Endothelial cell of umbilical vein (primary cell): ENCODE measurements around the gene COL23A1. TPM values are rescaled to one million over a fixed set of nuclear protein-coding genes. Genes with fewer than 3 reads are reported as not detected.

Experiments used
- BruUV-seq: library from RNA; stranded (reverse); fragments of 400-500 nt; replicated peaks from 2 replicates; lab custom pipeline; 2021; lab: Mats Ljungman, UMichigan
- CTCF ChIA-PET: fragments of 300-600, 350-600 bp; sonication (Branson Sonifier 250); formaldehyde crosslinking; loops from one replicate; lab custom pipeline; 2021; ENCODE audit warnings: antibody characterized with exemption, inconsistent platforms; lab: Charles Lee
- POLR2A ChIA-PET: fragments of 300-600, 350-600 bp; sonication (Branson Sonifier 250); formaldehyde crosslinking; loops from one replicate; lab custom pipeline; 2021; ENCODE audit warnings: antibody characterized with exemption, inconsistent platforms; lab: Charles Lee
- DNase-seq: peaks from one replicate; pipeline ENCODE4 v3.0.0-alpha.2; 2011; ENCODE audit warnings: low read depth, low spot score
- FAIRE-seq: peaks from 2 replicates; lab custom pipeline; 2011; peaks lifted over from hg19 to GRCh38; lab: Jason Lieb, UNC
- H2AFZ ChIP-seq: 2 replicates; pipeline ENCODE4 v1.6.0; 2012; ENCODE audit warnings: low read depth, low read length, control low read depth, inconsistent platforms
- H3K27ac ChIP-seq: 2 replicates; pipeline ENCODE4 v1.5.1; 2011; ENCODE audit warnings: low read depth, mild to moderate bottlenecking, control low read depth, low read length, moderate library complexity; ENCODE audit not compliant: insufficient read depth
- H3K27me3 ChIP-seq, 2 experiments: 2 replicates each; pipeline versions ENCODE4 v1.6.0 to v1.6.1; 2011; ENCODE audit warnings: low read length in 2 of 2, mixed read lengths in 1 of 2; ENCODE audit not compliant: control insufficient read depth in 2 of 2, insufficient read depth in 2 of 2
- H3K36me3 ChIP-seq, 2 experiments: 2 replicates in 1 of 2; 3 replicates in 1 of 2; pipeline ENCODE4 v1.5.1; 2011; ENCODE audit warnings: low read length in 2 of 2, mild to moderate bottlenecking in 1 of 2, moderate library complexity in 1 of 2; ENCODE audit not compliant: control insufficient read depth in 2 of 2, insufficient read depth in 2 of 2; ENCODE audit errors: extremely low read depth in 1 of 2
- H3K4me1 ChIP-seq: 3 replicates; pipeline ENCODE4 v1.5.1; 2011; ENCODE audit warnings: mild to moderate bottlenecking, low read length; ENCODE audit not compliant: control insufficient read depth, insufficient read depth; ENCODE audit errors: extremely low read depth
- H3K4me2 ChIP-seq: 2 replicates; pipeline ENCODE4 v1.6.1; 2011; ENCODE audit warnings: low read length, control low read depth, mixed read lengths; ENCODE audit not compliant: insufficient read depth
- H3K4me3 ChIP-seq, 3 experiments: fragments of 200-600 bp in 1 of 3; sonication (generic), shearing (Covaris generic) in 1 of 3; replicated peaks in 1 of 3; 2 replicates each; pipeline ENCODE4 v1.5.1; 2011 to 2016; ENCODE audit warnings: control low read depth in 3 of 3, low read length in 3 of 3, mild to moderate bottlenecking in 2 of 3, inconsistent platforms in 1 of 3, low read depth in 1 of 3, moderate library complexity in 1 of 3; ENCODE audit not compliant: insufficient read depth in 1 of 3
- H3K79me2 ChIP-seq: 2 replicates; pipeline ENCODE4 v1.6.0; 2012; ENCODE audit warnings: low read length, inconsistent platforms; ENCODE audit not compliant: control insufficient read depth, insufficient read depth
- H3K9ac ChIP-seq: replicated peaks from 2 replicates; pipeline ENCODE3; 2011; ENCODE audit warnings: low read length, control low read depth; ENCODE audit not compliant: insufficient read depth; ENCODE audit errors: extremely low read depth
- H3K9me1 ChIP-seq: replicated peaks from 3 replicates; pipeline ENCODE4 v1.6.0; 2011; ENCODE audit warnings: mild to moderate bottlenecking, low read length; ENCODE audit not compliant: control insufficient read depth, insufficient read depth; ENCODE audit errors: extremely low read depth
- H3K9me3 ChIP-seq: replicated peaks from 2 replicates; pipeline ENCODE4 v1.5.1; 2012; ENCODE audit warnings: low read length, inconsistent platforms; ENCODE audit not compliant: control insufficient read depth, insufficient read depth
- H4K20me1 ChIP-seq: replicated peaks from 2 replicates; pipeline ENCODE3; 2011; ENCODE audit warnings: mild to moderate bottlenecking, low read length; ENCODE audit not compliant: control insufficient read depth, insufficient read depth; ENCODE audit errors: extremely low read depth
- EZH2 ChIP-seq: IDR thresholded peaks from 2 replicates; pipeline ENCODE4 v1.6.1; 2012; ENCODE audit warnings: borderline replicate concordance, low read depth, mild to moderate bottlenecking, moderate library complexity, low read length, inconsistent platforms; ENCODE audit not compliant: severe bottlenecking
- FOS ChIP-seq: IDR thresholded peaks from 2 replicates; pipeline ENCODE4 v1.6.1; 2011; ENCODE audit warnings: mild to moderate bottlenecking, low read length, moderate library complexity, borderline replicate concordance; ENCODE audit not compliant: insufficient read depth
- GATA2 ChIP-seq: IDR thresholded peaks from 2 replicates; pipeline ENCODE4 v1.7.0; 2011; ENCODE audit warnings: low read depth, mild to moderate bottlenecking, moderate library complexity, mixed read lengths, low read length; ENCODE audit not compliant: insufficient read length, insufficient read depth
- JUN ChIP-seq: IDR thresholded peaks from 2 replicates; pipeline ENCODE4 v1.6.1; 2011; ENCODE audit warnings: borderline replicate concordance, low read depth; ENCODE audit not compliant: insufficient read length, insufficient read depth
- MAX ChIP-seq: IDR thresholded peaks from 2 replicates; pipeline ENCODE4 v1.6.1; 2011; ENCODE audit not compliant: insufficient read depth, insufficient read length
- MYC ChIP-seq: IDR thresholded peaks from one replicate; pipeline ENCODE4 v1.6.1; 2011; ENCODE audit warnings: mild to moderate bottlenecking, low read depth, low read length
- POLR2A ChIP-seq: IDR thresholded peaks from 2 replicates; pipeline ENCODE4 v1.6.1; 2012; ENCODE audit warnings: low read depth, mild to moderate bottlenecking, control low read depth, low read length
- POLR2AphosphoS5 ChIP-seq: IDR thresholded peaks from 2 replicates; pipeline ENCODE4 v1.6.1; 2012; ENCODE audit warnings: low read depth, mild to moderate bottlenecking, control low read depth, low read length, moderate library complexity; ENCODE audit not compliant: insufficient read depth
- dilution Hi-C: fragments of 300-500 bp; cut with MboI; formaldehyde crosslinking; loops from one replicate; pipeline ENCODE4 v1.15.0; 2019; ENCODE audit warnings: low sequenced_read_pairs; ENCODE audit not compliant: extremely low pct_ligation_motif_present
- intact Hi-C: fragments of 100-400 bp; cut with micrococcal nuclease; formaldehyde crosslinking; loops from one replicate; pipeline ENCODE4 v1.10.0; 2022
- polyA plus RNA-seq, 4 experiments: library from polyadenylated mRNA; depleted of rRNA in 3 of 4; stranded (reverse) in 3 of 4; unstranded in 1 of 4; fragments of >200 nt; gene quantifications; 2 replicates each; pipeline versions ENCODE4 v1.2.1 to v1.2.3, GENCODE V29; 2011 to 2012; ENCODE audit warnings: missing spikeins in 1 of 4
- total RNA-seq: library from RNA; stranded (reverse); gene quantifications from 2 replicates; pipeline ENCODE4 v1.2.3, GENCODE V29; 2021
- TF ChIP-seq, protein P1 (sequence below), 2 donors: IDR thresholded peaks; 1 replicate in 1 of 2; 2 replicates in 1 of 2; pipeline ENCODE4 v1.5.1; 2011; ENCODE audit warnings: low read length in 2 of 2, mild to moderate bottlenecking in 2 of 2, moderate library complexity in 2 of 2, control low read depth in 1 of 2, inconsistent platforms in 1 of 2, low read depth in 1 of 2; ENCODE audit not compliant: insufficient read depth in 1 of 2; ENCODE audit errors: extremely low read depth in 1 of 2

COL23A1 gene
- total and polyA plus RNA-seq, 2 donors (not counting 3 experiments of a cell fraction or from before 2014, with no cell fraction given) = not detected

GRCh38 chr5:178365501-178366440 is 224.4 kb downstream of the COL23A1 start:
- H3K9ac ChIP-seq = no peak overlapping the region
- H3K4me3 ChIP-seq = no peak overlapping the region
- dilution Hi-C loops (no loop called here), intact Hi-C loops (no loop called here)
- FAIRE-seq (no peak), DNase-seq (no peak)
- no peak overlapping the region for H2AFZ ChIP-seq
- ChIA-PET POLR2A (no interaction called here), CTCF (no interaction called here)
- no peak overlapping the region for H3K27ac ChIP-seq
- H3K9me1 ChIP-seq = no peaks in the 10 kb centered on the region
- BruUV-seq = no TSS peak
- H3K4me1 ChIP-seq = no peaks in the 10 kb centered on the region
- no peaks in the 10 kb centered on the region for H4K20me1 ChIP-seq
- no peak for TF ChIP-seq FOS
- TF ChIP-seq MYC = no peak
- TF ChIP-seq, protein P1, sequence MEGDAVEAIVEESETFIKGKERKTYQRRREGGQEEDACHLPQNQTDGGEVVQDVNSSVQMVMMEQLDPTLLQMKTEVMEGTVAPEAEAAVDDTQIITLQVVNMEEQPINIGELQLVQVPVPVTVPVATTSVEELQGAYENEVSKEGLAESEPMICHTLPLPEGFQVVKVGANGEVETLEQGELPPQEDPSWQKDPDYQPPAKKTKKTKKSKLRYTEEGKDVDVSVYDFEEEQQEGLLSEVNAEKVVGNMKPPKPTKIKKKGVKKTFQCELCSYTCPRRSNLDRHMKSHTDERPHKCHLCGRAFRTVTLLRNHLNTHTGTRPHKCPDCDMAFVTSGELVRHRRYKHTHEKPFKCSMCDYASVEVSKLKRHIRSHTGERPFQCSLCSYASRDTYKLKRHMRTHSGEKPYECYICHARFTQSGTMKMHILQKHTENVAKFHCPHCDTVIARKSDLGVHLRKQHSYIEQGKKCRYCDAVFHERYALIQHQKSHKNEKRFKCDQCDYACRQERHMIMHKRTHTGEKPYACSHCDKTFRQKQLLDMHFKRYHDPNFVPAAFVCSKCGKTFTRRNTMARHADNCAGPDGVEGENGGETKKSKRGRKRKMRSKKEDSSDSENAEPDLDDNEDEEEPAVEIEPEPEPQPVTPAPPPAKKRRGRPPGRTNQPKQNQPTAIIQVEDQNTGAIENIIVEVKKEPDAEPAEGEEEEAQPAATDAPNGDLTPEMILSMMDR (IDR thresholded peaks at IDR 0.05; ENCODE audit: extremely low read depth in 1 of 2, insufficient read depth in 1 of 2, low read depth in 1 of 2, low read length in 2 of 2) = no peak
- no peak for TF ChIP-seq POLR2A
- no peak for TF ChIP-seq MAX
- TF ChIP-seq EZH2 = no peak
- TF ChIP-seq GATA2 = no peak
- no peak for TF ChIP-seq JUN
- no peak for TF ChIP-seq POLR2AphosphoS5
- H3K36me3 ChIP-seq = no peaks in the 10 kb centered on the region
- no peaks in the 10 kb centered on the region for H3K27me3 ChIP-seq
- H3K79me2 ChIP-seq = no peaks in the 10 kb centered on the region
- H3K9me3 ChIP-seq = no peaks in the 10 kb centered on the region
- H3K4me2 ChIP-seq = no peak overlapping the region
